ENCODE data around the gene ALAS2.
"Not testable (repeated sequence)": the region's sequence is repeated elsewhere in the genome, so short reads cannot be mapped to it uniquely, and the experiment has no call there.

The ALAS2 gene

GRCh38 chrX:55006827-55007621, 23.8 kb downstream of the ALAS2 start:
- in situ Hi-C loops (cut with MboI; ENCODE audit: low sequenced_read_pairs), result no loop called here

- in situ Hi-C loops (cut with MboI; ENCODE audit: low sequenced_read_pairs), result no loop called here
These were observed 25.5 kb downstream of the ALAS2 start for GRCh38 chrX:55005256-55005655.

GRCh38 chrX:55004231-55004630, 26.5 kb downstream of the ALAS2 start:
- in situ Hi-C loops (cut with MboI; ENCODE audit: low sequenced_read_pairs), result no loop called here

- in situ Hi-C loops (cut with MboI; ENCODE audit: low sequenced_read_pairs), result no loop called here
These were observed 30.8 kb downstream of the ALAS2 start, which contains the start of gene APEX2 for GRCh38 chrX:54999717-55000598. TSS of gene APEX2 (plus strand) at chrX:55000363. CDS start at chrX:55000423, 60 bp downstream.

- in situ Hi-C loops (cut with MboI; ENCODE audit: low sequenced_read_pairs), result no loop called here
These were observed 35.2 kb downstream of the ALAS2 start for GRCh38 chrX:54995621-54996020.

GRCh38 chrX:54994668-54995351, 36.0 kb downstream of the ALAS2 start:
- in situ Hi-C loops (cut with MboI; ENCODE audit: low sequenced_read_pairs), result no loop called here

GRCh38 chrX:54994099-54994498, 36.7 kb downstream of the ALAS2 start, which contains the start of gene PFKFB1:
TSS of gene PFKFB1 (minus strand) at chrX:54994188. CDS start at chrX:54994007, 181 bp downstream.
- in situ Hi-C loops (cut with MboI; ENCODE audit: low sequenced_read_pairs), result no loop called here

- in situ Hi-C loops (cut with MboI; ENCODE audit: low sequenced_read_pairs), result no loop called here
These were observed 37.7 kb downstream of the ALAS2 start for GRCh38 chrX:54992911-54993622.

- in situ Hi-C loops (cut with MboI; ENCODE audit: low sequenced_read_pairs), result no loop called here
These were observed 39.1 kb downstream of the ALAS2 start for GRCh38 chrX:54991706-54992105.

GRCh38 chrX:54983306-54983705, 47.5 kb downstream of the ALAS2 start:
- in situ Hi-C loops (cut with MboI; ENCODE audit: low sequenced_read_pairs), result not testable (repeated sequence)

GRCh38 chrX:54980334-54980733, 50.4 kb downstream of the ALAS2 start:
- in situ Hi-C loops (cut with MboI; ENCODE audit: low sequenced_read_pairs), result no loop called here

GRCh38 chrX:54979432-54979831, 51.3 kb downstream of the ALAS2 start:
- in situ Hi-C loops (cut with MboI; ENCODE audit: low sequenced_read_pairs), result no loop called here

GRCh38 chrX:54978448-54978847, 52.3 kb downstream of the ALAS2 start:
- in situ Hi-C loops (cut with MboI; ENCODE audit: low sequenced_read_pairs), result no loop called here

- in situ Hi-C loops (cut with MboI; ENCODE audit: low sequenced_read_pairs), result no loop called here
These were observed 53.4 kb downstream of the ALAS2 start for GRCh38 chrX:54977387-54977786.

- in situ Hi-C loops (cut with MboI; ENCODE audit: low sequenced_read_pairs), result no loop called here
These were observed 65.8 kb downstream of the ALAS2 start for GRCh38 chrX:54964766-54965497.

- in situ Hi-C loops (cut with MboI; ENCODE audit: low sequenced_read_pairs), result no loop called here
These were observed 69.0 kb downstream of the ALAS2 start for GRCh38 chrX:54961750-54962149.
